OCI-LY7 (cell line): Measurements from ENCODE around the gene GPR27.

Experiments
- CTCF ChIP-seq: fragments of 200-600 bp; sonication (generic); conservative IDR thresholded peaks from 2 replicates; pipeline ENCODE4 v1.5.1; 2014; ENCODE audit warnings: mild to moderate bottlenecking, antibody characterized with exemption, low read length, moderate library complexity, mixed read lengths
- EZH2phosphoT487 ChIP-seq: fragments of 200-600 bp; sonication (generic); IDR thresholded peaks from 2 replicates; pipeline ENCODE4 v1.6.1; 2018; ENCODE audit warnings: low read depth, borderline replicate concordance, mild to moderate bottlenecking, mixed run types, antibody characterized with exemption, low read length, moderate library complexity, mixed read lengths

- TF ChIP-seq CTCF (no peak), EZH2phosphoT487 (no peak)
Measured at GRCh38 chr3:71721651-71722157, 32.0 kb upstream of the GPR27 start.
